Cardiac septum (tissue), 1 donor: ENCODE measurements around the gene ITPR2. TPM values are rescaled to one million over a fixed set of nuclear protein-coding genes. Genes with fewer than 3 reads are reported as not detected.
"Not testable (repeated sequence)": the region's sequence is repeated elsewhere in the genome, so short reads cannot be mapped to it uniquely, and the experiment has no call there.

Experiments used
- DNase-seq: peaks from one replicate; pipeline ENCODE4 v3.0.0-alpha.2; 2020; ENCODE audit warnings: low spot score
- intact Hi-C: fragments of 100-400 bp; cut with DNase I; formaldehyde crosslinking; loops from one replicate; pipeline ENCODE4 v1.14.0; 2022
- long read RNA-seq: library from polyadenylated mRNA; unstranded; transcript quantifications from one replicate; pipeline ENCODE4 v2.0.0, GENCODE V29; 2021
- total RNA-seq: library from RNA; stranded (reverse); fragmentation: NEBNext Ultra II Directional; extraction: Animal tissue kit (Norgen Biotek cat#: 25700); gene quantifications from one replicate; pipeline ENCODE4 v1.2.1, GENCODE V29; 2021
- donor health status: DM: no; HTN: no; CAD: no.

Gene ITPR2
- total RNA-seq = 20.9 TPM
- long read RNA-seq, partial matches to known transcripts = 9 of 16 reads
- long read RNA-seq, other reads (novel, unspliced or antisense) = 7 of 16 reads

DNA sequence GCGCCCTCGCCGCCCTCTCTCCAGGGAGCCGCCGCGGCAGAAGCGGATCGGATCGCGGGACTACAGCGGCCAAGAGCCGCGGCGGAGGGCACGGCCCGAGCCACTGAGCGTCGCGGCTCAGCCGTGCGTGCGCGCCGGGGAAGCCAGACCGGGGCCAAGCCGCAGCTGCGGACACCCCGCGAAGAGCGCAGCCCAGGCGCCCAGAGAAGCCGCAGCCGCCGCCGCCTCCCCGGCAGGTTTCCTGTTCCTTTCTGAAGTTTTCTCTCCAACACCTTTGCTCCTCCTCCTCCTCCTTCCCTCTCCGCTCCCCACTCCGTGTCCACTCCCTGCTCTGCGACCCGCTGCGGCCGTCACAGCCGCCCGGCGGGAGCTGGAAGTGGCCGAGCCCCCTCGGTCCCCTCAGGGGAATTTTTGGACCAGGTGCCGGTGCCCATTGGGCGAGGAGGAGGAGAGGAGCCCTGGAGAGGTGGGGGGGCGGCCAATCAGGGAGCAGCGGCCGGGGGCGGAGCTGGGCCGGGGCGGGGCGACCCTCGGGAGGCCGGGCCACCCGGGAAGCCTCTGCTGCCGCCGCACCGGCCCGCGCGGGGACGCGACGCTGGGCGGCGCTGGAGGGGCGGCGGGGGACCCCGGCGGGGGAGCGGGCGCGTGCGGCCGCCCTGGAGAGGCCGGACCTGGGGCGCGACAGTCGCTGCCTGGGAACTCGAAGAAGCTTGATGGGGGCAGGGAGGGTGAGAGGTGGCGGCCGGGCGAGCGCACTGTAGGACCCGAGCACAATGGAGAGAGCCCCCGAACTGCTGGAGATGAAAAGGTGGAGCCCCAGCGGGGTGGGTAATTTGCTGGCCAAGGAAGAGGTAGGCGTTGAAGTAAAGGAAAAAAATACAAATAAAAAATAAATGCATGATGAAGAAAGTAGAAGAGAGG, at the start of gene ITPR2:
ITPR2 (minus strand) TSS at position 373 of the 921 bp plus-strand sequence. CDS start 413 bp downstream, outside the sequence.
- peak; percentile 97 for DNase-seq
- intact Hi-C loops = loop anchor here (2.0 to 10.0 kb wide), 2 partner anchors 46 to 108 kb away; no protein-coding TSS in a partner anchor

DNA sequence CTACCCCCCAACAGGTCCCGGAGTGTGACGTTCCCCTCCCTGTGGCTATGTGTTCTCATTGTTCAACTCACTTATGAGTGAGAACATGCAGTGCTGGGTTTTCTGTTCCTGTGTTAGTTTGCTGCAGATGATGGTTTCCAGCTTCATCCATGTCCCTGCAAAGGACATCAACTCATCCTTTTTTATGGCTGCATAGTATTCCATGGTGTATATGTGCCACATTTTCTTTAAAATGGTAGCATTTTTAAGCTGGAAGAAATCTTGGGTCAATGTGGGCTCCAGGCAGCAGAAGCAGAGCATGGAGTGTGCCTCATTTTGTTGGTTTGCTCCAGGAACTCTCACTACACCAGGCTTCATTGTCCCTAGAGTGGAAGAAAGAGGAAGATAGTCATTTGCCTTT, 47.6 kb upstream of the ITPR2 start:
- intact Hi-C loops = no loop called here
- DNase-seq = no peak

GRCh38 chr12:26878661-26879119, 45.7 kb upstream of the ITPR2 start:
- peak; percentile 86 for DNase-seq
- intact Hi-C loops = no loop called here

GRCh38 chr12:26874501-26875296, 41.7 kb upstream of the ITPR2 start:
- intact Hi-C loops = no loop called here
- no peak for DNase-seq

GRCh38 chr12:26872625-26873024, 39.6 kb upstream of the ITPR2 start:
- intact Hi-C loops = no loop called here

GRCh38 chr12:26871985-26872384, 39.0 kb upstream of the ITPR2 start:
- intact Hi-C loops = no loop called here
- DNase-seq = no peak

More at GRCh38 chr12:26872625-26873024, 39.6 kb upstream of the ITPR2 start:
- DNase-seq = no peak

DNA sequence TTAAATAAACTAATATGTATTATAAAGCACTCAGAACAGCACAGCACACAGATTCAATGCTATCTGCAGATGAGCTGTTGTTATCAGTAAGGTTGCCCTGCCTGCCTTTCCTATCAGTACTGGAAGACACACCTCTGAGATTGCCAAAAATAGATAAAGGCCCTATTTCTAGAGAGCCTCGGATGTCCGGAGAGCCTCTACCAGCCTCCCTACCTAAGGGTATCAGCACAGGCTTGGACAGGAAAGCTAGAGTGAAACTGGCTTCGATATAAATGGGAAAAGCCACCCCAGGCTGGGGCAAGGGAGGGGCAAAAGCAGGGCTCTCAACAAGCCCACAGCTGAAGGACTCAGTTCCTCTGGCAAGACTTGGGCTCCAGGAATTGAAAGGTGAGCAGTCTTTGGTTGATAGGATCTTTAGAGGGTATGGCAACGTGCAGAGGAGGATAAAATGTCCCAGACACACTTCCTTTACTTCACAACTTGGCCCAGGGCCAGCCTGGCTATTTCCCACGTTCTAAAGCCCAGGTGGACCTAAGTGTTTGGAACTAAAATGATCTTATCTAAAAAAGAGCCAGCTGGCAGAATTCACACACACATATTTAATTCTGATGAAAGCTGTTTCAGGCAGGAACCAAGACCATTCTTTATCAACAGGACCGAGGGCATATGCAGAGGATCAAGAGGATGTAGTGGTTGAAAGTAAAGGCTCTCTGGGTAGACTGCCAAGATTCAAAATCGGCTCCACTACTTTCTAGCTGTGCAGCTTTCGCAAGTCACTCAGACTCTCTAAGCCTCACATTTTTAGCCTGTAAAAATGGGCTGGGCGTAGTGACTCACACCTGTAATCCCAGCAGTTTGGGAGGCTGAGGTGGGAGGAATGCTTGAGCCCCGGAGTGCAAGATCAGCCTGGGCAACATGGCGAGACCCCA, 37.8 kb upstream of the ITPR2 start:
- DNase-seq = no peak

GRCh38 chr12:26869908-26870459, 37.0 kb upstream of the ITPR2 start:
- no peak for DNase-seq
- intact Hi-C loops = no loop called here

More for the DNA sequence above, 37.8 kb upstream of the ITPR2 start:
- intact Hi-C loops = no loop called here

DNA sequence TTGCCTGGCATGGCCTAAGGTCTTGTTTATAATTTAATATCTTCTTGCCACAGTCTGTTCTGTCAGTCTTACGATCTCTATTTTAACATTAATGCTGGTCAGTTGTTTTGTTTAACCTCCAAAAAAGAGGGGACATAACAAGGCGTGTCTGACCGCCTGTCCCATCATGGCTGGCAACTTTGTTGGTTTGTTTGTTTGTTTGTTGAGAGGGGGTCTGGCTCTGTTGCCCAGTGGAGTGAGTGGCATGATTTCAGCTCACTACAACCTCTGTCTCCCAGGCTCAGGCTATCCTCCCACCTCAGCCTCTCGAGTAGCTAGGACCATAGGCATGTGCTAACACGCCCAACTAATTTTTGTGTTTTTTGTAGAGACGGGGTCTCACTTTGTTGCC, 36.1 kb upstream of the ITPR2 start:
- DNase-seq = no peak
- intact Hi-C loops = no loop called here

DNA sequence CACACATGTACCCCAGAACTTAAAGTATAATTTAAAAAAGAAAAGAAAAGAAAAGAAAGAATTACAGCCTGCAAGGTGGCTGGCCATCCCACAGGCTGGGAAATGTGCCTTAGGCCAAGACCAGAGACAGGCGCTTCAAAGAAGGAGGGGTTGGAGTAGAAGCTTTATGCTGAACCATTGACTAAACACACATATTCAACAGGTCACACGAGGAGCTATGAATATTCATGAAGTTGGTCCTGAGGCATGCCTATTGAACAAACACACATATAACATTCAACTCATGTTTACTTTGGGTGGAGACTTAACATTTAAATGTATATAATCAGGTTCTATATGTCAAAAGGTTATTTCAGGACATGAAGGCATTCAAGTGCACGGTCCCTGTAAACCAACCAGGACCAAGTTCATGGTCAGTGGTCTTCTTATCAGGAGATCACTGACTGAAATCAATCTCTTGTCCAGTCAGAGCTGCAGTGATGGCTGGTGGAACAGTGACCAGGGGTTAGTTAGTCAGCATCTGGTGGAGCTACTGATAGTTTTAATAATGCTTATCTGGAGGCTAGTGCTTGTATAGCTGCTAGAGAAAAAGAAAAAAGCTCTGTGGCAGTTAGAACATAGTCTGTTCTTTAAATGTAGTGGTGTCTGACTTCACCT, 35.6 kb upstream of the ITPR2 start:
- DNase-seq = no peak
- intact Hi-C loops = no loop called here

GRCh38 chr12:26867080-26867479, 34.1 kb upstream of the ITPR2 start:
- intact Hi-C loops = no loop called here

GRCh38 chr12:26863515-26863914, 30.5 kb upstream of the ITPR2 start:
- intact Hi-C loops = no loop called here

More at GRCh38 chr12:26867080-26867479, 34.1 kb upstream of the ITPR2 start:
- DNase-seq = no peak

GRCh38 chr12:26862787-26863186, 29.8 kb upstream of the ITPR2 start:
- intact Hi-C loops, DNase-seq: not testable (repeated sequence)

More at GRCh38 chr12:26863515-26863914, 30.5 kb upstream of the ITPR2 start:
- no peak for DNase-seq

DNA sequence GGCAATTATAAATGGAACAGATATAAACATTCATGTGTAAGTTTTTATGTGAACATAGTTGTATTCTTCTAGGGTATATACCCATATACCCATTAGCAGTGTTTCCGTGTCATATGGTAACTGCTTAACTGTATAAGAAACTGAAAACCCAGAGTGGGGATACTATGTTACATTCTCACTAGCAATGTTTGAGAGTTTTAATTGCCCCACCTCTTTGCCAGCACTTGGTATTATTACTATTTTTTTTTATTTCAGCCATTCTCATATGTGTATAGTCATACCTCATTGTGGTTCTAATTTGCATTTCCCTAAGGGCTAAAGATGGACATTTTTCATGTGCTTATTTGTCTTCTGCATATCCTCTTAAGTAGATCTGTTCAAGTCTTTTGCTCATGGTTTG, 28.7 kb upstream of the ITPR2 start:
- intact Hi-C loops = no loop called here
- no peak for DNase-seq

- intact Hi-C loops = no loop called here
Measured at GRCh38 chr12:26857465-26858176, 24.6 kb upstream of the ITPR2 start.

GRCh38 chr12:26855337-26855736, 22.3 kb upstream of the ITPR2 start:
- intact Hi-C loops = no loop called here
- no peak for DNase-seq

More at GRCh38 chr12:26857465-26858176, 24.6 kb upstream of the ITPR2 start:
- DNase-seq = no peak

- intact Hi-C loops = no loop called here
- DNase-seq = no peak
Measured at GRCh38 chr12:26854031-26854390, 21.0 kb upstream of the ITPR2 start.
